RWPE1 (cell line): ENCODE results near the gene ANO3.

Source experiments
- CTCF ChIA-PET: fragments of 350-600 bp; sonication (Branson Sonifier 250); formaldehyde crosslinking; extraction: SDS; loops from one replicate; lab custom pipeline; 2021; lab: Yijun Ruan, JAX
- POLR2A ChIA-PET: fragments of 400-600 bp; formaldehyde crosslinking; extraction: SDS; loops from one replicate; lab custom pipeline; 2020; ENCODE audit warnings: antibody characterized with exemption; ENCODE audit not compliant: low non-redundant PET; lab: Yijun Ruan, JAX
- DNase-seq: peaks from one replicate; pipeline ENCODE4 v3.0.0; 2012; ENCODE audit warnings: low spot score
- H3K27ac ChIP-seq: fragments of 450-650 bp; 2 replicates; pipeline ENCODE4 v1.5.1; 2017
- TF ChIP-seq, protein P1 (sequence below): fragments of 450-650 bp; conservative IDR thresholded peaks from 2 replicates; pipeline ENCODE4 v1.5.1; 2017; ENCODE audit warnings: low read depth, mild to moderate bottlenecking

The ANO3 gene

DNA sequence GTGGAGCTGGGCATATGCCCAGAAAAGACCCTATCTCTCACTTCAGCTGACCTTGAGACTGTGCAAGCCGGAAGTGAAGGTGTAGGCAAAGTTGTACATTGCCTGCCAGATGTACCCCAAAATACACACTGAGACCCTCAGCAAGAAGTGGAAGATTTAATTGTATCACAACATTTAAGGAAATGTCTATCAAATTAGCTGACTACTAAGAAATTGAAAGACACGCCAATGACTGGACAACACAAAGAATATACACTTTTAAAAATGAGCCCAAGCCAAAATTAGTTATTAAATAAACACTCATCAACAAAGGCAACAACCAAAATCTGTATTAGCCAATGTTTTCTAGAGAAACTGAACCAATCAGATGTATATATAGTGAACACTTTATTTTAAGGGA, 7.7 kb upstream of the ANO3 start:
- TF ChIP-seq, protein P1, sequence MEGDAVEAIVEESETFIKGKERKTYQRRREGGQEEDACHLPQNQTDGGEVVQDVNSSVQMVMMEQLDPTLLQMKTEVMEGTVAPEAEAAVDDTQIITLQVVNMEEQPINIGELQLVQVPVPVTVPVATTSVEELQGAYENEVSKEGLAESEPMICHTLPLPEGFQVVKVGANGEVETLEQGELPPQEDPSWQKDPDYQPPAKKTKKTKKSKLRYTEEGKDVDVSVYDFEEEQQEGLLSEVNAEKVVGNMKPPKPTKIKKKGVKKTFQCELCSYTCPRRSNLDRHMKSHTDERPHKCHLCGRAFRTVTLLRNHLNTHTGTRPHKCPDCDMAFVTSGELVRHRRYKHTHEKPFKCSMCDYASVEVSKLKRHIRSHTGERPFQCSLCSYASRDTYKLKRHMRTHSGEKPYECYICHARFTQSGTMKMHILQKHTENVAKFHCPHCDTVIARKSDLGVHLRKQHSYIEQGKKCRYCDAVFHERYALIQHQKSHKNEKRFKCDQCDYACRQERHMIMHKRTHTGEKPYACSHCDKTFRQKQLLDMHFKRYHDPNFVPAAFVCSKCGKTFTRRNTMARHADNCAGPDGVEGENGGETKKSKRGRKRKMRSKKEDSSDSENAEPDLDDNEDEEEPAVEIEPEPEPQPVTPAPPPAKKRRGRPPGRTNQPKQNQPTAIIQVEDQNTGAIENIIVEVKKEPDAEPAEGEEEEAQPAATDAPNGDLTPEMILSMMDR, result no peak
- DNase-seq, result no peak
- ChIA-PET POLR2A (no interaction called here), CTCF (no interaction called here)
- no peak overlapping the region for H3K27ac ChIP-seq

DNA sequence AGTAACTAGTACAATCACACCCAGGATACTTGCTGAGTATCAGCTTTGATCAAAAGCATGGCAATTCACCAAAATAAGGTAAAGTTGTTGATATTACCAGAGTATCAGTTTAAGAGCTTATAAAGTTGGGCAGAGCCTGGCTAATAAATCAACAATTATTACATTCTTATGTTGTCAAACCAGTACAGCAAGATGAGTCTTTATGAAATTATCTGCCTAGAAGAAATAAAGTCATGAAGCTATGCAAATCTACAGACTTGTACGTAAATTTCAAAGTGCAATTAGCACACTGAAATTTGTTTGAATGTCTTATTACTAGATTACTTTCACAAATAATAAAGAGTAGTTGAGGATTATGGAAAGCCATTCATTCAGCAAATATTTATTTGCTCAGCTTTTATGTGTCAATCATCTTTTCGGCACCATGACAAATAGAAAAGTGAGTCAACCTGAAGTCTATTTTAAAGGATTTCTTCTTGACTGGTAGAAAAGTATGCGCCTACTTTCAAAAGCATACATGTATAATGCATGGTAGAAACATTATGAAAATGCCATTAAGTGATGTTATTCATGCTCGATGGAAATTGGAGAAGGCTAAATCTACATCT, 5.0 kb upstream of the ANO3 start:
- DNase-seq, result no peak
- TF ChIP-seq, protein P1, result no peak
- ChIA-PET POLR2A (no interaction called here), CTCF (interaction anchor here (0.5 kb wide), 1 partner anchor 18 kb away, joined by 3 read pairs; no protein-coding TSS in a partner anchor)
- no peak overlapping the region for H3K27ac ChIP-seq

DNA sequence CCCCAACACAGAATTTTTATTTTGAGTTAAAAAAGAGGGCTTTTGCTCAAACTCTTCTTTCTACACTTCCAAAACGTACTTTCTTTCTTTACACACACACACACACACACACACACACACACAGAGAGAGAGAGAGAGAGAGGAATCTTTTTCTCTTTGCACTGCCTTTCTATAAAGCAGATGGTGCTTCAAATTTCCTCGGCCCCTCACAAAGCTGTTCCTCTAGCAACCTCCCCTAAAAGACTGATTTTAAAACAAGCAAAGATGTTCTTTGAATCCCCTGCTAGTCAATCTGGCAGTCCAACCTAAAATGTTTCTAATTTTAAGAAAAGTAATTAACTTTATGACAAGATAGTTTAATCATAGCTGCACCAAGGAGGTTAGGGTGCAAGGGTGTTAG, 2.7 kb upstream of the ANO3 start:
- TF ChIP-seq, protein P1, result no peak
- H3K27ac ChIP-seq, result no peak overlapping the region
- ChIA-PET CTCF (no interaction called here), POLR2A (no interaction called here)
- DNase-seq, result no peak

DNA sequence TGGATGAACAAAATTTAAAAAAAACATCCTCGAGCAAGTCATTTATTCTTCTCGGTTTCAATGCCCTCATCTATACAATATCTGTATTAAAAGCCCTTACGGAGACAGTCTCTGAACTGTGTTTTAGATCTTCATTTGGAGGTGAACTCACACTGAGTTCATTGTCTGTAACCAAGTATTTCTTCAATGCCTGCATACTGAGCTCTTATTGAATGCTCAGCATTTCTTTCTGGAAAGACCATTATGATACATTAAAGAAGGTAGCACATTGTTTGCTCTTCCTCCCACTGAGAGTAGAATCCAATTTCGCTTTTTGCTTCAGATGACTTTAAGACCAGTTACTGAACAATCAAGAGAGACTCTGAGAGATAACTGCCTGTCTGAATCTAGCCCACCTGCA, 1.7 kb upstream of the ANO3 start:
- CTCF ChIA-PET, result no interaction called here

DNA sequence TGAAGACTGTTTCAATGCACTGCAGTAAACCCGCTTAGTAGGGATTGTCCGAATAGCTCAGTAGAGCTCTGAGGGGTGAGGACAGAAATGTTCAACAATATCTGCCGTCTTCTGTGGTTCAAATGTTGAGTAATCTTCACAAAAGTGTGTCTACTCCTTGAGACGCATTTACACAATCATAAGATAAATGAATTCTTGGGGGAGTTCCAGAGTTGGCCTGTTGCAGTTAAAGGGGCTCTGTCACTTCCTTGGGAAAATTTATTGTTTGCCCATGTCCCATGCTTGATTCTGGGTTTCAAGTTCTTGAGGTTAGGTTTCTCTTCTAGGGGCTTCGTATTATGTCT, 614 bp downstream of the ANO3 start:
- H3K27ac ChIP-seq, result no peak overlapping the region
- ChIA-PET CTCF (interaction anchor here (0.5 to 0.7 kb wide), 2 partner anchors 33 to 35 kb away, joined by 4 to 5 read pairs; no protein-coding TSS in a partner anchor), POLR2A (no interaction called here)
- no peak for DNase-seq
- TF ChIP-seq, protein P1, result no peak

More for the DNA sequence above, 1.7 kb upstream of the ANO3 start:
- POLR2A ChIA-PET, result no interaction called here
- no peak overlapping the region for H3K27ac ChIP-seq
- DNase-seq, result no peak
- TF ChIP-seq, protein P1, result no peak

DNA sequence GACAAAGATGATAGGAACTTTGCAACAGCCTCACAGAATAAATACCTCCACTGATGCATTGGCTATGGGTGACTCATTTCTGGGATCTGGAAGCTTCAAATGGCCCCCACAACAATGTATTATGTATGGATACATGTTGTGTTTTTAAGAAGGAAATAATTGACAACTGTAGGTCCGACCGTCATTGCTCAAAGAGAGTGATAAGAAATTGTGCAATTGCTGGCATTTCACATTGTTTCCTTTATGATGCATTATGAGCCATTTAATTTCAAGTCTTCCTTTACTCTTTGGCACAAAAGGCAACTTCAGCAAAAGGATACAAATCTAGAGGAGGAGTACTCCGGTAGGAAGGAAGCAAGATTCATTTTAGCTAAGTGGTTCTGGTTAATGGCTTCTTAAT, 2.0 kb downstream of the ANO3 start:
- H3K27ac ChIP-seq, result no peak overlapping the region
- CTCF ChIA-PET, result no interaction called here
- POLR2A ChIA-PET, result no interaction called here
- DNase-seq, result no peak
- TF ChIP-seq, protein P1, result no peak
